Embryonic facial prominence (tissue), 1 donor: Measurements from ENCODE around the gene RMND1.
A peak's percentile ranks its signal among the peaks of the same experiment; 100 is the strongest.
"Not testable (repeated sequence)": the region's sequence is repeated elsewhere in the genome, so short reads cannot be mapped to it uniquely, and the experiment has no call there.

ENCODE experiments used
- DNase-seq: peaks from one replicate; pipeline ENCODE4 v3.0.0-alpha.2; 2016; ENCODE audit errors: extremely low spot score

The RMND1 gene

GRCh38 chr6:151451950-151452749, at the start of gene RMND1:
Gene RMND1, minus strand, starts transcription at chr6:151452126. Its CDS starts 6,315 bp downstream, at chr6:151445811.
- DNase-seq = peak; percentile 100

- DNase-seq = no peak
These were observed 47.6 kb upstream of the RMND1 start for GRCh38 chr6:151499551-151499950.

- DNase-seq = no peak
These were observed 46.4 kb upstream of the RMND1 start for GRCh38 chr6:151498327-151498726.

- no peak for DNase-seq
These were observed 46.0 kb upstream of the RMND1 start for GRCh38 chr6:151497905-151498304.

GRCh38 chr6:151495380-151495779, 43.5 kb upstream of the RMND1 start:
- DNase-seq = no peak

- no peak for DNase-seq
These were observed 43.0 kb upstream of the RMND1 start for GRCh38 chr6:151494936-151495320.

GRCh38 chr6:151494235-151494935, 42.5 kb upstream of the RMND1 start:
- no peak for DNase-seq

- DNase-seq = no peak
These were observed 41.9 kb upstream of the RMND1 start, which contains the start of gene CCDC170 for GRCh38 chr6:151493804-151494234. Gene CCDC170, plus strand, starts transcription at chr6:151494017. Its CDS starts 112 bp downstream, at chr6:151494129.

- no peak for DNase-seq
These were observed 41.4 kb upstream of the RMND1 start for GRCh38 chr6:151493161-151493803.

- no peak for DNase-seq
These were observed 39.1 kb upstream of the RMND1 start for GRCh38 chr6:151490996-151491395.

GRCh38 chr6:151488226-151488625, 36.3 kb upstream of the RMND1 start:
- DNase-seq = no peak

- DNase-seq = no peak
These were observed 32.1 kb upstream of the RMND1 start for GRCh38 chr6:151483994-151484393.

- no peak for DNase-seq
These were observed 30.4 kb upstream of the RMND1 start for GRCh38 chr6:151482290-151482689.

GRCh38 chr6:151481786-151482185, 29.9 kb upstream of the RMND1 start:
- DNase-seq = no peak

GRCh38 chr6:151478670-151479069, 26.7 kb upstream of the RMND1 start:
- no peak for DNase-seq

- DNase-seq = no peak
These were observed 25.8 kb upstream of the RMND1 start for GRCh38 chr6:151477726-151478125.

- no peak for DNase-seq
These were observed 24.0 kb upstream of the RMND1 start for GRCh38 chr6:151475653-151476523.

GRCh38 chr6:151464702-151465101, 12.8 kb upstream of the RMND1 start:
- DNase-seq = no peak

GRCh38 chr6:151461673-151462072, 9.7 kb upstream of the RMND1 start:
- DNase-seq = no peak

- DNase-seq = not testable (repeated sequence)
These were observed 3.9 kb upstream of the RMND1 start for GRCh38 chr6:151455751-151456398.
